NCI-H748 (cell line): ENCODE results near the gene TRIM29.
"Not testable (repeated sequence)": the region's sequence is repeated elsewhere in the genome, so short reads cannot be mapped to it uniquely, and the experiment has no call there.

Experiments
- DNase-seq: peaks from one replicate; lab custom pipeline; 2025; ENCODE audit not compliant: unreplicated experiment; lab: John Stamatoyannopoulos, UW

TRIM29 gene

DNA sequence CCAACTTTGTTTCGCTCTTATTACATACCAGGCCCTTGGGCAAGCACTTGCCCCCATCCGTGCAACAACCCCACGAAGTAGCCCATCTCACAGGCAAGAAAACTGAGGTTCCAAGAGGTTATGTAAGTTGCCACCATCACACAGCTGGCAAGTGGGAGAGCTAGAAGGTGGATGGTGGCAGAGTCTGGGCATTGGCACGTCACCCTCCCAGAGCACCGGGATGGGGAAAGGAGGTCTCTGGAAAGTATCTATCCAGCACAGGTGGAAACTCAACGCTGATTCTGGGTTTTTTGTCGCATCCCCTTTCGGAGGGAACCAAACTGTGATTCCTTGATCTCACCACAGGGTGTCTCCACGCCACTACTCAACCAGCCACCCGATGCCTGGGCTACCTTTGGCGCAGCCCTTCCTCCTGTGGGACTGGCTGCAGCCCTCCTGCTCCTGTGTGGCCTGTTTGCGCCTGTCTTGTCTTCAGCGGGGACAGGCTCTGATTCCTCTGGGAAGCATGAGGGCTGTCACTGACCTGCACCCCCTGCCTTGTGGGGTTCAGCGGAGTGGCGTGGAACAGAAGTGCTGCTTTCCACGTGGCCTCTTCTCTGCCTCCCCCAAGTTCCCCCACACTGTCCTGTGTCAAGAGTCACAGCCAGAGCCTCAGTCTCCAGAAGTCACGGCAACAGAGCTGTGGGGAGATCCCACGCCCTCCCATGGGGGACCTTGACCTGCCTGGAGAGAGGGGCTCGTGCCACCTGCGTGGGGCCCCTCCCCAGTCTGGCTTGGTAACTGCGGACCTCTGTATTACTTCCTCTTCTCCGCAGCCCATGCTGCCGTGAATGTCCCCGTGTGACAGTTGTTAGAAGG lies 34.4 kb upstream of the TRIM29 start:
- DNase-seq: peak; percentile 48

DNA sequence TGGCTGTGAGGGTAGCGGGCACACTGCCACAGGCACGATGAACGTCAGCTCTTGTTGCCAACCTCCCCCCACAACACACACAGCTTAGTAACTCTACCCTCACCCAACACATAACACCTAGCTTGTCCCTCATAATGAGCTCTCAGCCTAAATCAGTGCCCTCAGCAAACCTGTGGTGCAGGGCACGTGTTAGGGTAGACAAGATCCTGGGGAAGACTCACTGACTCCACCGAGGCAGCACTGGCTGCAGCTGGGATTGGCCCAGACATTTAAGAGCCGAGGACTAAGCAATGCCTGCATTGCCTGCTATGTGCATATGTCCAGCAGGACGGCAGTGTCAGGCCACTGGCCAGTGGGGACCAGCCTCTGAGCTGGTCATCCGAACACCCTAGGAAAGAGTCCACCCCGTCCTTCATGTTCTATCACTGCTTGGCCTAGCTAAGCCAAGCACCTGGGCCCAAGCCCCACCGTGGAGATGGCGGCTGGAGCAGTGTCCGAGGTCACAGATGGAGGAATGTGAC lies 32.9 kb upstream of the TRIM29 start:
- DNase-seq: no peak

DNA sequence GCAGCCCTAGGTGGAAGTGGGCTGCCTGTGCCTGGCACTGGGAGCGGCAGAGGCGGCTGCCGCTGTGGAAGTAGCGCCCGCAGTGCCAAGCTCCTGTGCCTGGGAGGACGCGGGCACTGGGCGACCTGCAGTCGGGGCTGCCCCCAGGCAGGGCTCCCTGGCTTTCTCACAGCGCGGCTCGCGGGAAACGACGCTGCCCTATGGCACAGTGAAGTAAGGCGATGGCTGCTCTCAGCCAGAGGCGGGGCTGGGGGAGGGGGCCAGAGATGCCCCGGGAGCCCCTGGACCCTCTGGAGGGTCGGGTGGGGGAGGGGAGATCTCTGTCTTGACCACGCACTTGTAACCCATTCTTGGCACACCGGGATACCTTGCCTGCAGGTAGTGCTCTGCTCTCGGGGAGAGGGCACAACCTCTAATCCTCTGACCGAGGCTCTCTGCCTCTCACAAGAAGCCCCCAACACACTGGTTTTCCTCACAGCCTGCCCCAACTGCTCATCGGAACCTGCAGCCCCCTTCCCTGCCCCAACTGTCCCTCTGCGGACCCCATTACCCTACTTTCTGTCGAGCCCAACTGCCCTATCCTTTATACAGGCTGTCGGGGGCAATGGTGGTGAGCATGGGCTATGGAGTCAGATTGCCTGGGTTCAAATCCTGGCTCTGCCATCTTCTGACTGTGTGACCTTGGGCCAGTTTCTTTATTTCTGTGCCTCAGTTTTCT lies 32.2 kb upstream of the TRIM29 start:
- no peak for DNase-seq

DNA sequence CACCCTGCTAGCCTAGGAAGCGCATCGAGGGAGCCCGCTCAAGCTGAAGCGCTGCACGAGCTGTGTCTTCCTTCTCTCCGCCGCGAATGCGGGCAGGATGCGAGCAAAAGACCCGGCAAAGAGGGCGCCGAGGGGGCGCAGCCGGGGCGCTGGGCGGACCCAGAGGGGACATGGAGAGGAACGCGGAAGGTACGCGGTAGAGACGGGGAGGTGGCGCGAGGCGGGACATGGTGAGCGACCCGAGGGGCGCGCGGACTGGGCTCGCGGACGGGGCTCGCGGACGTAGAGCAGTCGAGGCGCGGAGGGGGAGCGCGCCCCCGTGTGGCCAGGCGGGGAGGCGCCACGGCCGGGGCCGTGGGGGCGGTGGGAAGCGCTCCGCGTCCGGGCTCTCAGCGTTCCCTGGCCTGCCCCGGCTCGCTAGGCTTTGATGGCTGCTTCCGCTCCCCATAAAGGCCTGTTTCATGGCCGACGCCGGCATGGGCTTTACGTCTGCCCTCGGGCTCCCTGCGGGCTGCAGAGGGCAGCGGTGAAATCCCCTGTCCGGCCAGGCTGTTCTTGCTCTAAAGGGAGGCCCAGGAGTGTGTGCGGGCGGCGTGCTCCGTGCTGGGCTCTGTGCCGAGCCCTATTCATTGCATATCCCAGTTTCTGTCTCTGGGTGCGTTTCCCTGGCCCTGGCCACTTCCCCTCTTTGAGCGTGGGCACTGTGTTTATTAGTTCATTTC lies 31.2 kb upstream of the TRIM29 start:
- peak; percentile 73 for DNase-seq

DNA sequence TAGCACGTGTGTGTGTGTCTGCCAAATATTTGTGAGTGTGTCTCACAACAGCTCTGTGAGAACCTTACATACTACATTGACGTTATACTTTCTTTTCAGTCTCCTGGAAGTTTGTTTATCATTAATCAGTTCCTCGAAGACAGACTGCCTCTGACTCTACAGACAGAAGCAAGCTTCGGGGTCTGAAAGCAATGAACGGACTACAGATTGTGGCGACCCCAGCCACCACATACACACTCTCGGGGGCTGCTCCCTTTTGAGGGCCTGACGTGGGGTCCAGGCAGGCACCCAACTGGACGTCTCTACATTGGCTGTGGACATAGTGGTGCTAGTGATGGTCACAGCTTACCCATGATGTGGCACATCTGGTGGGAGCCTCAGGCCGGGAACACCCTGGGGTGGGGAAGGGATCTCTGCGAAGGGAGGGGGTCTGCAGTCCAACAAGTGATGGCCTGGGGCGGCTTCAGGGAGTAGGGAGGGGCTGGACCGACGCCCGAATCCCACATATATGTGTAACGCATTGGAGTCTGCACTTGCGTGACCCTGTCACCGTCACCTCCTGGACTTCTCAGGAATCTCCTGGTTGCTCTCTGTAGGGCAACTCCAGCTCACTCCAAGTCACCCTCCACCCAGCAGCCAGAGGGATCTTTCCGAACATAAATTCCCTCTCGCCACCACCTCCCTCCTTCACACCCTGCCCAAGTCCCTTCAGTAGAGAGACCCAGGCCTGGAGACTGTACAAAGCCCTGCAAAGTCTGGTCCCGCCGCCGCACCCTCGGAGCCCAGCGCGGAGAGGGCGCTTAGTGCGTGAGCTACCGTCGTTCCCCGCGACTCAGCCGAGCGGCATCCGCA lies 30.4 kb upstream of the TRIM29 start:
- no peak for DNase-seq

DNA sequence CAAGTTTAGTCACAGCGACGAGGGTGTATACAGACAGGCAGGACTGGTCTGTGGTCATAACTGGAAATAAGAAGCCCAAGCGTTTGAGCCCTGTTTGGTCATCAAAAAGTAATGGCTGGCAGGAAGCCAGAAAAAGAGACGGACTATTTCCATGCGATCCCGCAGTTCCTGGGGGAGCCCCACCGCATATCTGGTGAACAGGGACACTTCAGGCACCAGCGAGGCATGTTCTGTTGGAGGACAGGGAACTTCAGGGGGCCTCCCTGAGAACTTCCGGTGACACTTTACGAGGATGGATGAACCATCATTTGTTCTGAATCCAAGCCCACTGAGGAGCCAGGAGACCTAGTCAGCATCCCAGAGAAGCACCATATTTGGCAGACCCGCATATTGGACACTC lies 29.7 kb upstream of the TRIM29 start:
- no peak for DNase-seq

DNA sequence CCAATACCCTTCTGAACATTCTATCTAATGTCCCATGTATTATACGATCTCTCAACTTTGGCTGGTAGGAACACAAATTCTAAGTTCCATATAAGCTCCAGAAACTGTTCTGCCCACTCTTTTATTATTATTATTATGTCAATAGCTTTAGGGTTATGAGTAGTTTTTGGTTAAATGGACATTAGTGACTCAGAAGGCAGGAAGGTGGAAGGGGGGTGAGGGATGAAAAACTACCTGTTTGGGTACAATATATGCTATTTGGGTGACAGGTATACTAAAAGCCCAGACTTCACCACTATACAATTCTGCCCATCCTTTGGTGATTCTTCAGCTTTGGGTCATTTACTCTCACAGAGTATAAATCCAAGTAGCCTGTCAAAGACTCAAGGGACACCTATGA lies 22.5 kb upstream of the TRIM29 start:
- DNase-seq: no peak

DNA sequence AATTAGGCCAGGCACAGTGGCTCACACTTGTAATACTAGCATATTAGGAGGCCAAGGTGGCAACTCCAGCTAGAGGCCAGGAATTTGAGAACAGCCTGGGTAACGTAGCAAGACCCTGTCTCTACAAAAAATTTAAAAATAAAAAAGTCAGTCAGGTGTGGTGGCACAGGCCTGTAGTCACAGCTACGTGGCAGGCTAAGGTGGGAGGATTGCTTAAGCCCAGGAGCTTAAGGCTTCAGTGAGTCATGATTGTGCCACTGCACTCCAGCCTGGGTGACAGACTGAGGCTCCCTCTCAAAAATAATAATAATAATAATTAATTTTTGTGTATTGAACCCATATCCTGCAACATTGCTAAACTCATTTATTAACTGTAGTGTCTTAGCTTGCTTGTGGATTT lies 15.3 kb upstream of the TRIM29 start:
- DNase-seq: no peak

DNA sequence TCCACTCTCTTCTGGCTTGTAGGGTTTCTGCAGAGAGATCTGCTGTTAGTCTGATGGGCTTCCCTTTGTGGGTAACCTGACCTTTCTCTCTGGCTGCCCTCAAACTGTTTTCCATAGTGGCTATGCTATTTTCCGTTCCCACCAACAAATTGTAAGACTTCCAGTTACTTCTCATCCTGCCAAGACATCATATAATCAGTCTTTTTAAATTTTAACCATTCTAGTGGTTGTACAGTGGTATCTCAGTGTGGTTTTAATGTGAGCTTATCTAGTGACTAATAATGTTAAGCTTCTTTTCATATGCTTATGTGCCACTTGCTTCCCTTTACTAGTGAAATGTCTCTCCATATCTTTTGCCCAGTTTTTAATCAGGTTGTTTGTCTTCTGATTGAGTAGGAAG lies 13.6 kb upstream of the TRIM29 start:
- DNase-seq: no peak

DNA sequence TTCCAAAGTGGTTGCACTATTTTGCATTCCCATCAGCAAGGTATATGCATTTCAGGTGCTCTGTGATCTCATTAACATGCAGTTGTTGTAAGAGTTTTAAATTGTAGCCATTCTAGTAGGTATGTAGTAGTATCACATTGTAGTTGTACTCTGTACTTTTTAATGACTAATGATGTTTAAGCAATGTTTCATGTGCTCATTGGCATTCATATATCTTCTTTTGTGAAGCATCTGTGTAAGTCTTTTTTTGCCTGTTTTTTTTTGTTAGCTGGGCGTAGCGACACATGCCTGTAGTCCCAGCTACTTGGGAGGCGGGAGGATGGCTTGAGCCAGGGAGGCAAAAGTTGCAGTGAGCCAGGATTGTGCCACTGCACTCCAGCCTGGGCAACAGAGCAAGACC lies 11.3 kb upstream of the TRIM29 start:
- no peak for DNase-seq

DNA sequence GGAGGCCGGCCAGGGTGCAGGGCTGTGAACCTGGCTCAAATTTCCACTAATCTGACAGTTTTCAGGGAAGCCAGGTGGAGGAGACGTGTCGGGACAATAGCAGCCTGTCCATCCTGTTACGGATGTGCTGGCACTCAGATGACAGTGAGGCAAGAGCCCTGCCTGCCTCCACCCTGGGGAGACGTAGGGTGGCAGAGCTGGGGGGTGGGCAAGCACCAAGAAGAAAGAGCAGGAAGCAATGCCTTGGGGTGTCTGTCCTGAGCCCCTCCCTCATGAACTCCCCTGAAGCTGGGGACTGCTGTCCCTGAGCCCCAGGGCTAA lies 10.0 kb upstream of the TRIM29 start:
- no peak for DNase-seq

DNA sequence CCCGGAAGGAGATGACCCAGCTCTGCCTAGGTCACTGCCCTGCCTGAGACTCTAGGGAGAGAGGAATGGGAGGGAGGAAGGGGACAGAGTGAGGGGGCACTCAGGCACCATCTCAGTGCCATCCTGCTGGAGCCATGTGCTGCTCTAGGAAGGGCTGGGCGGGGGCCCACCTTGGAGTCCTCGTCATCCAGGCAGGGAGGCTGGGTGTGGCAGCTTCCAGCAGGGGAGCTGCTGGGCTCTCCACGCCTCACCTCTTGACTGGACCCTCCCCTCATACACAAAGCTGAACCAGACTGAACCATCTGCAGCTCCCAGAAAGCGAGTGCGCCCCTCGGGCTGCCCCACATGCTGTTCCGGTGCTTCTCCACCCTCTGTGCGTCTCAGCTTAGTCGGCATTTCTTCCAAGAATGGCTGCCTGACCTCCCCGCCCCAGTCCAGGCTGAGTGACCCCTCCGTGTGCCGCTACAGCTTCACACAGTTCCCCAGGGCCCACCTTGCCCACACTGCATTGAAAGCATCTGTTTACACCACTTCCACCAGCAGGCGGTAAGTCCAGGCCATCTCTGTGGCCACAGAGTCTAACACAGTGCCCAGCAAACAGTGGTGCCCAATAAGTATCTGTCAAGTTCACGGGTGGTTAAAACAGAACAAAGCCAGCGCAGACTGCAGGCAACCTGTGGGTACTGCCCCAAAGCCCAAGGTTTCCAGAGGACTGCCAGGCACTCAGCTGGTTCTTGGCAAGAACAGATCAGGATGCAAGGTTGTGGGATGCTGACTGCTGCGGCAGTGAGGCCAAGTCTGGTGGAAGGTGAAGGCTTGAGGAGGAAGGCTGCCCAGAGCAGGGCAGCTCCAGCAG lies 9.4 kb upstream of the TRIM29 start:
- DNase-seq: peak; percentile 6

DNA sequence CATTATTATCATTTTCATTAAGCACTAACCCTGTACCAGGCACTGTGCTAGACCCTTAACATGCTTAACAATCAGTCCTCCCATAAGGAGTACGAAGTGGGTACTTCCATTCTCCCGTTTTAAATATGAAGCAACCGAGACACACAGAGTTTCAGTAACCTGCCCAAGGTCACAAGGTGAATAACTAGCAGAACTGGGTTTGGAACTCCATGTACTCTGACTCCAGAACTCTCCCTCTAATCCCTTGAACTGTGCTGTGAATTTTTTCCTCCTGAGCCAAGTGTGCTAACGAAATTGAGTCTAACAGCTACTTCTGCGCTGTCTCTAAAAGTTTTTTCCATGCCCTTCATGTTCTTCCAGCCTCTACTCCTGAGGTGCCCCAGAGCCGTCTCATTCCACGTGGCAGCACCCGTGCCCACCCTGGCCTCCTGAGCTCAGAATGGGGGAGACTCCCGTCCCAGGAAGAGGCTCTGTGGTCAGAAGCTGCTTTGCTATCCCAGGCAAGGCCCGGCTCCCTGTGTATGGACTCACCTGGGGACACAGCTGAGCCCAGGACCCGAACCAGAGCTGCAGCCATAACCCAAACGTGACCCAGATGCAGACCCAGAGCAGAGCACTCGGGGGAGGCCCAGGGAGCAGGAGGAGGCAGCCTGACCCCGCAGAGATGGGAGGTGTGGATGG lies 8.6 kb upstream of the TRIM29 start:
- DNase-seq: no peak

DNA sequence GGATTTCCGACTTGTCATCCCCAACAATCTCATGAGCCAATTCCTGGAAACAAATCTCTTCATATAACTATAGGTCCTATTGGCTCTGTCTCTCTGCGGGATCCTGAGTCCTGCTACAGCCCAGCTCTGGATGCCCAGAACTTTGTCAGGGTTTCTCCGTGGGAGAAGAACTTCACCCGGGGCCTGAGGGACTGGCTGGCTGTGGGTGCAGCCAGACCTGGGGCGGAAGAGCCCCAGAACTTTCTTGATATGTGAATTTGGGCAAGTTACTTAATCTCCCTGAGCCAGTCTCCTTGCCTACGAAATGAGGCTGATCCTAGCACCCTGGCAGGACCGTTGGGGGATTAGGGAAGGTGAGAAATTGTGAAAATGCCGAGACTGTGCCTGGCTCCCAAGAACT lies 6.6 kb upstream of the TRIM29 start:
- DNase-seq: no peak

DNA sequence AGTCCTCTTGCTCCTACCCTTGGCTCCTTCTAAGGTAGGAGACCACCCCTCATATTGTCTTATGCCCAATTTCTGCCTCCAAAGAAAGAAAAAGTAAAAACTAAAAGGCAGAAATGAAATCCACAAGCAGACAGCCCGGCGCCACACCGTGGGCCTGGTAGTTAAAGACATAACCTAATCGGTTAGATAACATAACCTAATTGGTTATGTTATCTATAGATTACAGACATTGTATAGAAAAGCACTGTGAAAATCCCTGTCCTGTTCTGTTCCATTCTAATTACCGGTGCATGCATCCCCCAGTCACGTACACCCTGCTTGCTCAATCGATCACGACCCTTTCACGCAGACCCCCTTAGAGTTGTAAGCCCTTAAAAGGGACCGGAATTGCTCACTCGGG lies 5.6 kb upstream of the TRIM29 start:
- DNase-seq: not testable (repeated sequence)

DNA sequence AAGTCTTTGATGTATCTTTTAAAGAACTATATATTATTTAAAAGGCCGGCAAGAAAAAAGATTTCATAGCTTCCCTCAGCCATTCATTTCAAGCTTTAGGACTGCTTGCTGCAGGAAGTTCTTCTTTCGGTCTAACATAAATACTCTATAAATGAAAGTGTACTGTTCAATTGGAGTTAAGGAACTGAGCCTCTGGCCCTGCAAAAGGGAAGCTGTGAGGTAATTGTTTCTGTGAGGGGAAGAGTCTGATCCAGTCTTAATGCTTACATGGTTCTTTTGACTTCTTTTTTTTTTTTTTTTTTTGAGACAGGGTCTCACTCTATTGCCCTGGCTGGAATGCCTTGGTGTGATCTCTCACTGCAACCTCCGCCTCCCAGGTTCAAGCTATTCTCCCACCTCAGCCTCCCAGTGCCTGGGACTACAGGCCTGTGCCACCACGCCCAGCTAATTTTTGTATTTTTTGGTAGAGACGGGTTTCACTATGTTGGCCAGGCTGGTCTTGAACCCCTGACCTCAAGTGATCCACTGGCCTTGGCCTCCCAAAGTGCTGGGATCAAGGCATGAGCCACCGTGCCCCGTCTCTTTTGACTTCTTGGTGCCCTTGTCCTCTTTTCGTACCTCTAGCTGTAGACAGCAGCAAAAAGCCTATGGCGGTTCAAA lies 4.7 kb upstream of the TRIM29 start:
- DNase-seq: no peak

DNA sequence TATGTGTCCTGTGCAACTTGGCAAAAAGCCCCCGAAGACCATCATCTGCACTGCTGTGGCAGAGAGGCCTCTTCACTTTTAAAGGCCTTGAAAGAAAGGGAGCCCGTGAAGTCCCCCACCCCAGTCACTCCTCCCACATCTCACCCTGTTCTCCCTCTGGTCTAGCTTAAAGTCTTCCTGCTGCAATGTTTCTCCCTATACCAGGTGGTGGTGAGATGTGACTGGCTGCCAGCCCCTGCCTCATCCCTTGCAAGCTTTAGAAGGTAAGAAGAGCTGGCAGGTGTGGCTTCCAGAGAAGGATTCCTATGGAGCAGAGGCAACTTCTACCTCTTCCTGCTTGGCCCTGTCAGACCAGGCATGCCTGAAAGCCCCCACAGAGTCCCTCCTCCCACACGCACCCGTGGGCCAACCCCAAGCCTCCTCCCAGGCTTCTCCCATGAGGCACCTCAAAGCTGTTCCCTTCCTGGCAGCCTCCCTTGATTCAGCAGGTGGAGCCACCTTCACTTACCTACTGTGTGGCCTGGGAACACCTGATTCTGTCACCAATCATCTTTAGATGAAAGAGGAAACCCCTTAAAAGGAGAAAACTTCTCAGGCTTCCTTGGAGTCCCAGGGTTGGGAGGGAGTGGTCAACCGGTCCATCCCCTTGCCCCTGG lies 4.0 kb upstream of the TRIM29 start:
- DNase-seq: no peak

DNA sequence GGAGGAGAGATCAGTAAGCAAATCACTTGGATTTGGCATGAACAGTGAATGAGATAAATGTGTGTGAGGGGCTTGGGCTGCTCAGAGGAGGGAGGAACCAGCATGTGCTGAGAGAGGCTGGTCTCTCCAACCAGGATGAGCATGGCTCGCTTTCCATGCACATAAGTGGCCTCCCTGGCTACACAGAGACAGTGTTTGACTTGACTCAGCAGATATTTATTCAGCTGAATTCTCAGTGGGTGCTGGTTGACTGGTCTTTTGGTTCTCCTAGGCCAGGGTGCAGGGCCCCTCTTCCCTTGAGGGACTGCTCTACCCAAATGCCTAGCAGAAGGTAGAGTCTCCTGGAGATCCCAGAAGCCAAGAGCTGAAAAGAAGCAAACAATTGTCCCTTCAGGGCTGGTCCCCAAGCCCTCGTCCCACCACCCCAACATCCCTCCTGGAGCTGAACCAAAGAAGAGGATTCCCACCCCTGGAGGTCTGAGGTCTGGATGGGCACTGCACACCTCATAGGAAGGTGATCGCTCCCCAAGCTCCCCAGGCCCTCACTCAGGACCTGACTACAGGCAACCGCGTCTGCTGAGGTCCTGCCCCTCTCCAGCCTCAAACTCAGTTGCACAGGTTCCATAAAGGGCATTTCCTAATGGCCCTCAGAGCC lies 3.3 kb upstream of the TRIM29 start:
- no peak for DNase-seq
